Measurements from ENCODE around the gene SPIRE2. TPM values are rescaled to one million over a fixed set of nuclear protein-coding genes. Genes with fewer than 3 reads are reported as not detected.

SPIRE2 gene
- total and polyA plus RNA-seq, 9 of the 15 experiments (the other 6 are each of a cell fraction or from before 2014, with no cell fraction given) = 0.70 to 7.5 (median 4.6) TPM

DNA sequence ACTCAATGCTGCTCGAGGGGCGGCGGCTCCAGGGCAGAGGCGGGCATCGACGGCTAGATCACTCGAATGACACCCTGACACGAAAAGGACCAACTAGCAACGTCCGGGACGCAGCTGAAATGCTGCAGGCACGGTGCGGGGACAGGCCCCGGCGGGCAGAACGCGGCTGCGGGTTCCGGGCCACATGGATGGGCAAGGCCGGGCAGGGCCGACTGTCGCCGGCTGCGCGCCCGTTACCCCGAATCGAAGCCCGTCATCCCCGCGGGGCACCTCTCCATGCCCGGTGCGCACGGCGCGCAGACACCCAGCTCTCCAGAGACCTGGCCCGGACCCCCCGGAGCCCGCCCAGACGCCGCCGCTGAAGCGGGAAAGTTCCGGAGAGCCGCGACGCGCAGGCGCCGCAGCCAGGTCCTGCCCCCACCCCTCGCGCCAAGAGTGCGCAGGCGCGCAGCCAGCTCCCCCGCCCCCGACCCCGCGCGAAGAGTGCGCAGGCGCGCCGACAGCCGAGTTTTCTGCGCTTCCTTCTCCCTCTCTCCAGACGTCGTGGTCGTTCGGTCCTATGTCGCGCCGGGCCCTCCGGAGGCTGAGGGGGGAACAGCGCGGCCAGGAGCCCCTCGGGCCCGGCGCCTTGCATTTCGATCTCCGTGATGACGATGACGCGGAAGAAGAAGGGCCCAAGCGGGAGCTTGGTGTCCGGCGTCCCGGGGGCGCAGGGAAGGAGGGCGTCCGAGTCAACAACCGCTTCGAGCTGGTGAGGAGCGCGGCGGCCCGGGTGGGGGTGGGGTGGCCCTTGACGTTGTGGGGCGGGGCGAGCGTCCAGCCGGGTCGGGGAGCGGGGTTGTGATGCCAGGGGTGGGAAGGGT is 45.1 kb downstream of the SPIRE2 start, which contains the start of gene TCF25 (continued):
- TF ChIP-seq, protein P1, sequence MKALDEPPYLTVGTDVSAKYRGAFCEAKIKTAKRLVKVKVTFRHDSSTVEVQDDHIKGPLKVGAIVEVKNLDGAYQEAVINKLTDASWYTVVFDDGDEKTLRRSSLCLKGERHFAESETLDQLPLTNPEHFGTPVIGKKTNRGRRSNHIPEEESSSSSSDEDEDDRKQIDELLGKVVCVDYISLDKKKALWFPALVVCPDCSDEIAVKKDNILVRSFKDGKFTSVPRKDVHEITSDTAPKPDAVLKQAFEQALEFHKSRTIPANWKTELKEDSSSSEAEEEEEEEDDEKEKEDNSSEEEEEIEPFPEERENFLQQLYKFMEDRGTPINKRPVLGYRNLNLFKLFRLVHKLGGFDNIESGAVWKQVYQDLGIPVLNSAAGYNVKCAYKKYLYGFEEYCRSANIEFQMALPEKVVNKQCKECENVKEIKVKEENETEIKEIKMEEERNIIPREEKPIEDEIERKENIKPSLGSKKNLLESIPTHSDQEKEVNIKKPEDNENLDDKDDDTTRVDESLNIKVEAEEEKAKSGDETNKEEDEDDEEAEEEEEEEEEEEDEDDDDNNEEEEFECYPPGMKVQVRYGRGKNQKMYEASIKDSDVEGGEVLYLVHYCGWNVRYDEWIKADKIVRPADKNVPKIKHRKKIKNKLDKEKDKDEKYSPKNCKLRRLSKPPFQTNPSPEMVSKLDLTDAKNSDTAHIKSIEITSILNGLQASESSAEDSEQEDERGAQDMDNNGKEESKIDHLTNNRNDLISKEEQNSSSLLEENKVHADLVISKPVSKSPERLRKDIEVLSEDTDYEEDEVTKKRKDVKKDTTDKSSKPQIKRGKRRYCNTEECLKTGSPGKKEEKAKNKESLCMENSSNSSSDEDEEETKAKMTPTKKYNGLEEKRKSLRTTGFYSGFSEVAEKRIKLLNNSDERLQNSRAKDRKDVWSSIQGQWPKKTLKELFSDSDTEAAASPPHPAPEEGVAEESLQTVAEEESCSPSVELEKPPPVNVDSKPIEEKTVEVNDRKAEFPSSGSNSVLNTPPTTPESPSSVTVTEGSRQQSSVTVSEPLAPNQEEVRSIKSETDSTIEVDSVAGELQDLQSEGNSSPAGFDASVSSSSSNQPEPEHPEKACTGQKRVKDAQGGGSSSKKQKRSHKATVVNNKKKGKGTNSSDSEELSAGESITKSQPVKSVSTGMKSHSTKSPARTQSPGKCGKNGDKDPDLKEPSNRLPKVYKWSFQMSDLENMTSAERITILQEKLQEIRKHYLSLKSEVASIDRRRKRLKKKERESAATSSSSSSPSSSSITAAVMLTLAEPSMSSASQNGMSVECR (CRISPR knock-in tag; IDR thresholded peaks at IDR 0.05) = peak; percentile 66; the same call in 1 of the 2 replicates
- TF ChIP-seq, protein P2, sequence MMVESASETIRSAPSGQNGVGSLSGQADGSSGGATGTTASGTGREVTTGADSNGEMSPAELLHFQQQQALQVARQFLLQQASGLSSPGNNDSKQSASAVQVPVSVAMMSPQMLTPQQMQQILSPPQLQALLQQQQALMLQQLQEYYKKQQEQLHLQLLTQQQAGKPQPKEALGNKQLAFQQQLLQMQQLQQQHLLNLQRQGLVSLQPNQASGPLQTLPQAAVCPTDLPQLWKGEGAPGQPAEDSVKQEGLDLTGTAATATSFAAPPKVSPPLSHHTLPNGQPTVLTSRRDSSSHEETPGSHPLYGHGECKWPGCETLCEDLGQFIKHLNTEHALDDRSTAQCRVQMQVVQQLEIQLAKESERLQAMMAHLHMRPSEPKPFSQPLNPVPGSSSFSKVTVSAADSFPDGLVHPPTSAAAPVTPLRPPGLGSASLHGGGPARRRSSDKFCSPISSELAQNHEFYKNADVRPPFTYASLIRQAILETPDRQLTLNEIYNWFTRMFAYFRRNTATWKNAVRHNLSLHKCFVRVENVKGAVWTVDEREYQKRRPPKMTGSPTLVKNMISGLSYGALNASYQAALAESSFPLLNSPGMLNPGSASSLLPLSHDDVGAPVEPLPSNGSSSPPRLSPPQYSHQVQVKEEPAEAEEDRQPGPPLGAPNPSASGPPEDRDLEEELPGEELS (CRISPR knock-in tag; IDR thresholded peaks at IDR 0.05; ENCODE audit: borderline replicate concordance) = no peak; the same call in none of the 2 replicates
- TF ChIP-seq ZNF24 (IDR thresholded peaks at IDR 0.05) (no peak), KDM5B (IDR thresholded peaks at IDR 0.05; ENCODE audit: insufficient replicate concordance, low read depth, low read length) (peak; percentile 70), DPF2 (IDR thresholded peaks at IDR 0.05) (0 out of 2 replicates have a peak, but pooled peaks have one; percentile 39), BCL6 (CRISPR knock-in tag; IDR thresholded peaks at IDR 0.05) (no peak), ZNF23 (CRISPR knock-in tag; IDR thresholded peaks at IDR 0.05) (no peak), TOE1 (IDR thresholded peaks at IDR 0.05; ENCODE audit: borderline replicate concordance) (0 out of 2 replicates have a peak, but pooled peaks have one; percentile 18), TOE1 (CRISPR knock-in tag; IDR thresholded peaks at IDR 0.05; ENCODE audit: borderline replicate concordance, low read depth) (no peak), PTTG1 (tag; IDR thresholded peaks at IDR 0.05; ENCODE audit: low read depth) (no peak), BRF1 (IDR thresholded peaks at IDR 0.05; ENCODE audit: borderline replicate concordance, extremely low read depth, insufficient read length) (no peak), MYBL2 (IDR thresholded peaks at IDR 0.05; ENCODE audit: low read depth) (no peak), MYBL2 (CRISPR knock-in tag; IDR thresholded peaks at IDR 0.05; ENCODE audit: borderline replicate concordance) (no peak)
- TF ChIP-seq, protein P3, sequence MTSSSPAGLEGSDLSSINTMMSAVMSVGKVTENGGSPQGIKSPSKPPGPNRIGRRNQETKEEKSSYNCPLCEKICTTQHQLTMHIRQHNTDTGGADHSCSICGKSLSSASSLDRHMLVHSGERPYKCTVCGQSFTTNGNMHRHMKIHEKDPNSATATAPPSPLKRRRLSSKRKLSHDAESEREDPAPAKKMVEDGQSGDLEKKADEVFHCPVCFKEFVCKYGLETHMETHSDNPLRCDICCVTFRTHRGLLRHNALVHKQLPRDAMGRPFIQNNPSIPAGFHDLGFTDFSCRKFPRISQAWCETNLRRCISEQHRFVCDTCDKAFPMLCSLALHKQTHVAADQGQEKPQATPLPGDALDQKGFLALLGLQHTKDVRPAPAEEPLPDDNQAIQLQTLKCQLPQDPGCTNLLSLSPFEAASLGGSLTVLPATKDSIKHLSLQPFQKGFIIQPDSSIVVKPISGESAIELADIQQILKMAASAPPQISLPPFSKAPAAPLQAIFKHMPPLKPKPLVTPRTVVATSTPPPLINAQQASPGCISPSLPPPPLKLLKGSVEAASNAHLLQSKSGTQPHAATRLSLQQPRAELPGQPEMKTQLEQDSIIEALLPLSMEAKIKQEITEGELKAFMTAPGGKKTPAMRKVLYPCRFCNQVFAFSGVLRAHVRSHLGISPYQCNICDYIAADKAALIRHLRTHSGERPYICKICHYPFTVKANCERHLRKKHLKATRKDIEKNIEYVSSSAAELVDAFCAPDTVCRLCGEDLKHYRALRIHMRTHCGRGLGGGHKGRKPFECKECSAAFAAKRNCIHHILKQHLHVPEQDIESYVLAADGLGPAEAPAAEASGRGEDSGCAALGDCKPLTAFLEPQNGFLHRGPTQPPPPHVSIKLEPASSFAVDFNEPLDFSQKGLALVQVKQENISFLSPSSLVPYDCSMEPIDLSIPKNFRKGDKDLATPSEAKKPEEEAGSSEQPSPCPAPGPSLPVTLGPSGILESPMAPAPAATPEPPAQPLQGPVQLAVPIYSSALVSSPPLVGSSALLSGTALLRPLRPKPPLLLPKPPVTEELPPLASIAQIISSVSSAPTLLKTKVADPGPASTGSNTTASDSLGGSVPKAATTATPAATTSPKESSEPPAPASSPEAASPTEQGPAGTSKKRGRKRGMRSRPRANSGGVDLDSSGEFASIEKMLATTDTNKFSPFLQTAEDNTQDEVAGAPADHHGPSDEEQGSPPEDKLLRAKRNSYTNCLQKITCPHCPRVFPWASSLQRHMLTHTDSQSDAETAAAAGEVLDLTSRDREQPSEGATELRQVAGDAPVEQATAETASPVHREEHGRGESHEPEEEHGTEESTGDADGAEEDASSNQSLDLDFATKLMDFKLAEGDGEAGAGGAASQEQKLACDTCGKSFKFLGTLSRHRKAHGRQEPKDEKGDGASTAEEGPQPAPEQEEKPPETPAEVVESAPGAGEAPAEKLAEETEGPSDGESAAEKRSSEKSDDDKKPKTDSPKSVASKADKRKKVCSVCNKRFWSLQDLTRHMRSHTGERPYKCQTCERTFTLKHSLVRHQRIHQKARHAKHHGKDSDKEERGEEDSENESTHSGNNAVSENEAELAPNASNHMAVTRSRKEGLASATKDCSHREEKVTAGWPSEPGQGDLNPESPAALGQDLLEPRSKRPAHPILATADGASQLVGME (CRISPR knock-in tag; IDR thresholded peaks at IDR 0.05) = no peak

All from K562 (cell line).